SK-N-MC (cell line): Measurements from ENCODE around the gene BCKDHA.

ENCODE experiments used
- DNase-seq: peaks from one replicate; pipeline ENCODE4 v3.0.0-alpha.2; 2011; ENCODE audit warnings: low read depth, low spot score
- H3K27ac ChIP-seq: fragments of 200-600 bp; sonication (generic); 2 replicates; pipeline ENCODE4 v1.5.1; 2016; ENCODE audit warnings: mixed run types
- H3K36me3 ChIP-seq: fragments of 200-600 bp; sonication (generic); 2 replicates; pipeline ENCODE4 v1.6.1; 2017; ENCODE audit warnings: antibody characterized with exemption, low read length, mixed read lengths; ENCODE audit not compliant: insufficient read depth
- H3K4me3 ChIP-seq: fragments of 200-600 bp; sonication (generic); 2 replicates; pipeline ENCODE4 v1.5.1; 2016
- H3K9ac ChIP-seq: fragments of 200-600 bp; sonication (generic); 2 replicates; pipeline ENCODE4 v1.8.0; 2017; ENCODE audit warnings: mixed run types, mixed read lengths; ENCODE audit not compliant: insufficient read length
- H3K9me3 ChIP-seq: fragments of 200-600 bp; sonication (generic); 2 replicates; pipeline ENCODE4 v1.6.1; 2017; ENCODE audit warnings: low read depth, mild to moderate bottlenecking, antibody characterized with exemption, low read length, moderate library complexity, mixed read lengths
- EZH2 ChIP-seq: fragments of 200-600 bp; sonication (generic); IDR thresholded peaks from one replicate; pipeline ENCODE4 v1.6.1; 2017; ENCODE audit warnings: antibody characterized with exemption
- FOXP2 ChIP-seq: optimal IDR thresholded peaks from 2 replicates; pipeline ENCODE3; 2011; ENCODE audit warnings: mild to moderate bottlenecking, moderate library complexity; ENCODE audit not compliant: insufficient read depth; ENCODE audit errors: extremely low read length, control extremely low read depth
- POLR2AphosphoS5 ChIP-seq: IDR thresholded peaks from 2 replicates; pipeline ENCODE4 v1.6.1; 2012; ENCODE audit warnings: mild to moderate bottlenecking, low read depth, low read length, borderline replicate concordance

Gene BCKDHA

DNA sequence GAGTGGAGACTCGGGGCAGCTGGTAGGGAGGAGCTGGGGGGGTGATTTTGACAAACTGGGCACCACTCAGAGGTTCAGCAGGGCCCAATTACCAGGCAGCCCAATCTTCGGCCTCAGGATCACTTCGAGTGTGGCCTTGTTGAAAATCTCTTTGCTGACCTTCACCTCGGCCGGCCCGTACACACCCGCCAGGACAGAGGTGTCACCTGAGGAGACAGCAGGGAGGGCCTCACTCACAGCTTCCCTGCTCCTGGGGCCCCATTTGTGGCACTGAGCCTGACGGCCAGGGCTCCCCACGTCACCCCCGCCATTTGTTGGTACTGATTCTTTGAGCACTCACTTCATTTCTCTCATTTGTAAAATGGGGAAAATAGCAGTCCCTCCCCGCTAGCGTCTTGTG is 4.8 kb upstream of the BCKDHA start:
- H3K36me3 ChIP-seq, result peaks cover 18% of the 10 kb centered on the region; the same call in 1 of the 2 replicates
- no peaks in the 10 kb centered on the region for H3K9me3 ChIP-seq
- no peak overlapping the region for H3K27ac ChIP-seq
- no peak for DNase-seq
- H3K4me3 ChIP-seq, result no peak overlapping the region
- H3K9ac ChIP-seq, result no peak overlapping the region
- TF ChIP-seq FOXP2 (no peak), POLR2AphosphoS5 (no peak), EZH2 (no peak)

DNA sequence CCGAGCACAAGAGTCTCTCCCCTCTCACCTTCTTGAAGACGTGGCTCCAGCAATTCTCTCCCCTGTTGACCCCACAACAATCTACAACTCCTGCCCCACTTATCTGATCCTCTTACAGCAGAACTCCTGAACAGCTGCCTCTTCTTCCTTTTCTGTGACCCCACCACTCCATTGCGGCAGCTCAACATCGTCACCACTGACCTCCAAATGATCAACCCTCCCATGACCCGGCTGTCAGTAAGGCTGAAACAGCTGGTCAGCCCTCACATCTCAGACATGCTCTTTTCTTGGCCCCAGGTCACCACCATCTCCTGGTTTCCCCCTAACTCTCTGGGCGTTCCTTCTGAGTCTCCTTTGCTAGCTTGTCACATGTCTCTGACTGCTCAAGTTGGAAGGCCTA is 2.3 kb upstream of the BCKDHA start:
- no peak overlapping the region for H3K4me3 ChIP-seq

DNA sequence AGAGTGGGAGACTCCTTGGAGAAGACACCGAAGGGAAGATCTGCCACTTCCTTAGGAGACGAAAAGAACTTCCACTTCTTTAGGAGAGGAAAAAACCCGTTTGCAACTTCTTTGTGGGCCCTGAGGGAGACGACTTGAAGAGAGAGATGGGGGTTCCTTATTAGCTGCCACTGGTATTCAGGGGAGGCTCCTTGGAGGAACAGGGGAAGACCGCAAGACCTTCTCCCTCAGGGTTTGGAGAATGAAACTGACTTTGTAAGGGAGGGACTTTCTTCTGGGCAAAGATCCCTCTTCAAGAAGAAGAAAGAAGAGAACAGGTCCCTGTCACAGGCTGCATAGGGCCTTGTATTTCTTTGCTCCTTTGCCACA is 416 bp downstream of the BCKDHA start:
- TF ChIP-seq FOXP2, result no peak
- TF ChIP-seq POLR2AphosphoS5, result no peak
- no peak for TF ChIP-seq EZH2
- Histone ChIP-seq H3K36me3 (no peaks in the 10 kb centered on the region), H3K4me3 (peak overlapping the region; percentile 99), H3K27ac (peak overlapping the region; percentile 94), H3K9me3 (no peaks in the 10 kb centered on the region), H3K9ac (peak overlapping the region; percentile 100)
- DNase-seq, result no peak

More for the DNA sequence above, 2.3 kb upstream of the BCKDHA start:
- peaks cover 11% of the 10 kb centered on the region; the same call in 1 of the 2 replicates for H3K36me3 ChIP-seq
- no peak for TF ChIP-seq POLR2AphosphoS5
- no peak for TF ChIP-seq FOXP2
- TF ChIP-seq EZH2, result no peak
- H3K27ac ChIP-seq, result no peak overlapping the region
- H3K9ac ChIP-seq, result no peak overlapping the region
- H3K9me3 ChIP-seq, result no peaks in the 10 kb centered on the region
- DNase-seq, result no peak

DNA sequence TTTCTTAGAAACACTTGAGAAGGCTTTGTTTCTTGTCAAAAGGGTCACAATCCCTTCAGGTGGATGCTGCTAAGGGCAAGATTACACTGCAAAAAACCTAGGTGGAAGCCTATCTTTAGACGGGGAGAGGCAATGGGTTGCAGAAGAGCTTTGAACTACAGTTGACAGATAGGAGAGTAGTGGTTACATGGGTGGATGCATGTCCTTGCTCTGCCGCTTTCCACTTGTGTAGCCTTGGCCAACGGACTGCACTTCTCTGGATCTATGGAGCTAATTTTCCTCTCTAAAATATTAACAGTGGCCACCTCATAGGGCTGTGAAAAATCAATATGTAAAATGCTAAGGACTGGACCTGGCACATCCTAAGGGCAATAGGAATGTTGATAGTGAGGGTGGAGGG is 980 bp downstream of the BCKDHA start:
- Histone ChIP-seq H3K4me3 (peak overlapping the region; percentile 99), H3K36me3 (no peaks in the 10 kb centered on the region), H3K9ac (peak overlapping the region; percentile 100), H3K27ac (no peak overlapping the region), H3K9me3 (no peaks in the 10 kb centered on the region)
- DNase-seq, result no peak
- no peak for TF ChIP-seq POLR2AphosphoS5
- TF ChIP-seq FOXP2, result no peak
- TF ChIP-seq EZH2, result no peak

DNA sequence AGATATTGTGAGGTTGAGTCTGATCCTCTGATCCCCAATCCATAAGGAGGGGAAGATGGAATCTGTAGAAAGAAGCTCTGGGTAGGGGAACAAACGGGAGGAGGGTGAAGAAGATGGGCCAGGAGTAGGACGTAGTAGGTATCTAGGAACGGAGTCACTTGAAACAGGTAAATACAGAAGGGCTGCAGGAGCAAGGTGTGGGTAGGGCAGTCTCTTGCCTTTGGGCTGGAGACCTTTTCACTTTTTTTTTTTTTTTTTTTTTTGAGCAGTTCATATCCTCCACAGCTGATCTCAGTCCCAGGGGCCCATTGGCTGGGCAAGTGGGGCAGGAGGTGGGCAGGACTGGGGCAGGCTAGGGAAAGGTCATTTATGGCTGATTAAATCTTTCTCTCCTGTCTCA is 1.5 kb downstream of the BCKDHA start:
- no peak overlapping the region for H3K27ac ChIP-seq
- TF ChIP-seq FOXP2 (no peak), EZH2 (no peak), POLR2AphosphoS5 (no peak)
- no peaks in the 10 kb centered on the region for H3K36me3 ChIP-seq
- H3K9ac ChIP-seq, result peak overlapping the region; percentile 100
- peak overlapping the region; percentile 99; the same call in 1 of the 2 replicates for H3K4me3 ChIP-seq
- no peak for DNase-seq
- no peaks in the 10 kb centered on the region for H3K9me3 ChIP-seq

DNA sequence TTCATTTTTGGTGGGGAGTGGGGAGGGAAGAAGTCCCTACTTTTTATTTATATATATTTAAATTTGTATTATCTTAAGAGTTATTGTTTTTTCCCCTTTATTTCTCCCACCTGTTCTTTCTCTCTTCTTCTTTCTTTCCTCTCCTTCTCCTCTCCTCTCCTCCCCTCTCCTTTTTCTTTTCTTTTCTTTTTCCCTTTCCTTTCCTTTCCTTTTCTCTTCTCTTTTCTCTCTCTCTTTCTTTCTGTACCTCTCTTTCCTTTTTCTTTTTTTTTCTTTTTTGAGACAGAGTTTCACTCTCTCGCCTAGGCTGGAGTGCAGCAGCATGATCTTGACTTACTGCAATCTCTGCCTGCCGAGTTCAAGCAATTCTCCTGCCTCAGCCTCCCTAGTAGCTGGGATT is 1.9 kb downstream of the BCKDHA start:
- DNase-seq, result no peak

DNA sequence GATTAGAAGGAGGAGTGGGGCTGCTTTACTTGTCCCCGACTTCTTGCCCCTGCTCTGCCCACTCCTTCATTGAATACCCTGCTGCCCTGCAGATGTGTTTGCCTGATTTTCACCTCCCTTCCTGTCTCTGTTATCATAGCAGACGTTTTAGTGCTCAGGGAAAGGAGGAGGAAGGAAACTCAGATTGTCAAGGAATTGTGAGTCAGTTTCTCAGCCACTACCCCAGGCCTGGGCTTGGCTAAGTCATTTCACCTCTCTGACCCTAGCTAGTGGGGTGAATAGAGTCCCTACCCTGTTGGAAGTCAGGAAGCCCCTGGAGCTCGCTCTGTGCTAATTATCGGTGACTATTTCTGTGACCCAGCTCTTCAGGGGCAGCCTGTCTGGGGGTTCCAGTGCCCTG is 3.9 kb downstream of the BCKDHA start:
- Histone ChIP-seq H3K9ac (no peak overlapping the region), H3K36me3 (no peaks in the 10 kb centered on the region), H3K4me3 (no peak overlapping the region), H3K9me3 (no peaks in the 10 kb centered on the region), H3K27ac (no peak overlapping the region)
- DNase-seq, result no peak
- no peak for TF ChIP-seq FOXP2
- TF ChIP-seq POLR2AphosphoS5, result no peak

More for the DNA sequence above, 1.9 kb downstream of the BCKDHA start:
- Histone ChIP-seq H3K4me3 (no peak overlapping the region), H3K27ac (no peak overlapping the region), H3K9me3 (no peaks in the 10 kb centered on the region), H3K36me3 (no peaks in the 10 kb centered on the region), H3K9ac (no peak overlapping the region)
- TF ChIP-seq FOXP2, result no peak
- no peak for TF ChIP-seq EZH2
- no peak for TF ChIP-seq POLR2AphosphoS5

DNA sequence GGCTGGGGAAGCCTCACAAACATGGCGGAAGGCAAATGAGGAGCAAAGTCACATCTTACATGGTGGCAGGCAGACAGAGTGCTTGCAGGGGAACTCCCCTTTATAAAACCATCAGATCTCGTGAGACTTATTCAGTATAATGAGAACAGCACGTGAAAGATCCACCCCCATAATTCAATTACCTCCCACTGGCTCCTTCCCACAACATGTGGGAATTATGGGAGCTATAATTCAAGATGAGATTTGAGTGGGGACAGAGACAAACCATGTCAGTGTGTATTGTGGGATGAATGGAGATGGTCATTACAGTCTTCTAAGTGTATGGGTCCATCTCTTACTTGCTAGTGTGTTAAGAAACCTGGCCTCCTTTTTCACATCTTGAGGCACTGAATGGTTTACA is 4.4 kb downstream of the BCKDHA start:
- Histone ChIP-seq H3K9me3 (no peaks in the 10 kb centered on the region), H3K4me3 (no peak overlapping the region), H3K36me3 (no peaks in the 10 kb centered on the region), H3K9ac (no peak overlapping the region), H3K27ac (no peak overlapping the region)
- TF ChIP-seq POLR2AphosphoS5 (no peak), EZH2 (no peak), FOXP2 (no peak)
- DNase-seq, result no peak

DNA sequence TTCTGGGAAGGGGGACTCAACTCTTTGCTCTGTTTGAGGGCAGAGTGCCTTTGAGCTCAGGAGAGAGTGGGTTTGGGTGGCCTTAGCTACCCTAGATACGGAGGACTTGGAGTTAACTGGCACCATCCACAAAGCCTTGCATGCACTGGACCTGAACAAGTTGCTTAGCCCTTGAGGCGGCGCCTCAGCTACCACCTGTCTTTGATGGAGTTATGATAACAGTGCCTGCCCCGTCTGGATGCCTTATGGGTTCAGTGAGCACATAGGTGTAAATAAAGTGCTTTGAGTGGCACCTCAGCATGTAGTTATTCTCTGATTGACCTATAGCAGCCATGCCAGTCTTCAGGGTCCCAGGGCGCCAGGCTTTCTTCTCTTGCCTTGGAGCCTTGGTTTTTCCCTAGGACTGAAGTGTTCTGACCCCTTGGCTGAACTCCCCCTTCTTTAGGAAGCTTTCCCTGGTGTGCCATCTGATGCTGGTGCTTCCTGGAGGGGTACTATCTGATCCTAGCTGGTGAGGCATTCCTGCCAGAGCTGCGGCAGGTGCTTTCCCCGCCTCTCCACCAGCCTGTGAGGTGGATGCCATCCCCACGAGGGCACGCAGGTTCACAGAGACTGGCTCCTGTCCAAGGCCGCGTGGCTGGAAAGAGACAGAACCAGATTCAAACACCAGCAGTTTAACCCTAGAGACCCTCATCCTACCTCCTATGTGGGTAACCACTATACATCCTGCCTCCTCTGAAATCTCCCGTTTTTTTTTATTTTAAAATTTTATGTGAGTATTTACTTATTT is 5.8 kb downstream of the BCKDHA start:
- TF ChIP-seq POLR2AphosphoS5 (no peak), EZH2 (no peak), FOXP2 (no peak)
- Histone ChIP-seq H3K4me3 (no peak overlapping the region), H3K9me3 (no peaks in the 10 kb centered on the region), H3K9ac (no peak overlapping the region), H3K27ac (no peak overlapping the region), H3K36me3 (no peaks in the 10 kb centered on the region)
- DNase-seq, result no peak
